Measurements from ENCODE around the gene PCBP3.

PCBP3 gene

GRCh38 chr21:45920824-45921600, 277.5 kb downstream of the PCBP3 start:
- H3K27ac ChIP-seq (replicated peaks), result no peak overlapping the region
- no peak for TF ChIP-seq REST (IDR thresholded peaks at IDR 0.05; ENCODE audit: insufficient replicate concordance, low read depth)
- TF ChIP-seq CTCF (IDR thresholded peaks at IDR 0.05; ENCODE audit: insufficient read depth, low read length), result no peak
- no peak for TF ChIP-seq GABPA (IDR thresholded peaks at IDR 0.05; ENCODE audit: low read depth)
- TF ChIP-seq POLR2AphosphoS5 (IDR thresholded peaks at IDR 0.05; ENCODE audit: low read depth), result no peak
- no peak for TF ChIP-seq SPI1 (IDR thresholded peaks at IDR 0.05; ENCODE audit: borderline replicate concordance, low read depth)

GRCh38 chr21:45921917-45922316, 278.4 kb downstream of the PCBP3 start:
- DNase-seq (ENCODE audit: low read depth in 1 of 2, low spot score in 1 of 2), result no peak
- no peak for TF ChIP-seq POLR2AphosphoS5 (IDR thresholded peaks at IDR 0.05; ENCODE audit: low read depth)
- TF ChIP-seq GABPA (IDR thresholded peaks at IDR 0.05; ENCODE audit: low read depth), result no peak
- TF ChIP-seq CTCF (IDR thresholded peaks at IDR 0.05; ENCODE audit: insufficient read depth, low read length), result no peak
- no peak for TF ChIP-seq SPI1 (IDR thresholded peaks at IDR 0.05; ENCODE audit: borderline replicate concordance, low read depth)
- TF ChIP-seq REST (IDR thresholded peaks at IDR 0.05; ENCODE audit: insufficient replicate concordance, low read depth), result no peak
- H3K27me3 ChIP-seq (ENCODE audit: insufficient read depth, poor library complexity, severe bottlenecking), result no peaks in the 10 kb centered on the region
- no peak overlapping the region for H3K27ac ChIP-seq (replicated peaks)
- H3K4me3 ChIP-seq (replicated peaks; ENCODE audit: insufficient read depth, low read length), result no peak overlapping the region

More at GRCh38 chr21:45920824-45921600, 277.5 kb downstream of the PCBP3 start:
- DNase-seq (ENCODE audit: low read depth in 1 of 2, low spot score in 1 of 2), result no peak
- H3K27me3 ChIP-seq (ENCODE audit: insufficient read depth, poor library complexity, severe bottlenecking), result no peaks in the 10 kb centered on the region
- H3K4me3 ChIP-seq (replicated peaks; ENCODE audit: insufficient read depth, low read length), result no peak overlapping the region

- no peak overlapping the region for H3K27ac ChIP-seq (replicated peaks)
- H3K4me3 ChIP-seq (replicated peaks; ENCODE audit: insufficient read depth, low read length), result no peak overlapping the region
- no peak for TF ChIP-seq CTCF (IDR thresholded peaks at IDR 0.05; ENCODE audit: insufficient read depth, low read length)
- TF ChIP-seq GABPA (IDR thresholded peaks at IDR 0.05; ENCODE audit: low read depth), result no peak
- no peak for TF ChIP-seq POLR2AphosphoS5 (IDR thresholded peaks at IDR 0.05; ENCODE audit: low read depth)
- TF ChIP-seq SPI1 (IDR thresholded peaks at IDR 0.05; ENCODE audit: borderline replicate concordance, low read depth), result no peak
- TF ChIP-seq REST (IDR thresholded peaks at IDR 0.05; ENCODE audit: insufficient replicate concordance, low read depth), result no peak
- H3K27me3 ChIP-seq (ENCODE audit: insufficient read depth, poor library complexity, severe bottlenecking), result no peaks in the 10 kb centered on the region
- DNase-seq (ENCODE audit: low read depth in 1 of 2, low spot score in 1 of 2), result no peak
Measured at GRCh38 chr21:45922648-45923047, 279.1 kb downstream of the PCBP3 start.
